Right lung (tissue), 10 donors: ENCODE measurements around the gene LRRIQ3. TPM values are rescaled to one million over a fixed set of nuclear protein-coding genes. Genes with fewer than 3 reads are reported as not detected.
A peak's percentile ranks its signal among the peaks of the same experiment; 100 is the strongest.
"Not testable (repeated sequence)": the region's sequence is repeated elsewhere in the genome, so short reads cannot be mapped to it uniquely, and the experiment has no call there.

Experiments used
- DNase-seq, 2 donors: peaks; one replicate each; pipeline ENCODE4 v3.0.0-alpha.2; 2013
- long read RNA-seq, 8 donors: transcript quantifications; one replicate each; lab custom pipeline, GENCODE V29; 2026
- polyA plus RNA-seq, 5 donors: library from polyadenylated mRNA; unstranded; fragments of 120-200 nt; gene quantifications; one replicate each; pipeline versions ENCODE4 v1.2.1 to v1.2.3, GENCODE V29; 2013; ENCODE audit warnings: inconsistent platforms in 1 of 5, low replicate concordance in 1 of 5; ENCODE audit not compliant: insufficient read length in 5 of 5, insufficient read depth in 1 of 5

Gene LRRIQ3
- polyA plus RNA-seq: 1 to 10 TPM in 4 of 5 donors, under 1 TPM in 1; 0.81 to 3.1 (median 2.0) TPM
- long read RNA-seq, donor 1: 0 reads
- long read RNA-seq, donor 2: 0 reads
- long read RNA-seq, donor 3: 0 reads
- long read RNA-seq, donor 4, partial matches to known transcripts: 0 of 1 reads
- long read RNA-seq, donor 4, other reads (novel, unspliced or antisense): 0 of 1 reads
- long read RNA-seq, donor 5, partial matches to known transcripts: 0 of 1 reads
- long read RNA-seq, donor 5, other reads (novel, unspliced or antisense): 0 of 1 reads
- long read RNA-seq, donor 6: 0 reads
- long read RNA-seq, donor 7: 0 reads
- long read RNA-seq, donor 8: 0 reads

DNA sequence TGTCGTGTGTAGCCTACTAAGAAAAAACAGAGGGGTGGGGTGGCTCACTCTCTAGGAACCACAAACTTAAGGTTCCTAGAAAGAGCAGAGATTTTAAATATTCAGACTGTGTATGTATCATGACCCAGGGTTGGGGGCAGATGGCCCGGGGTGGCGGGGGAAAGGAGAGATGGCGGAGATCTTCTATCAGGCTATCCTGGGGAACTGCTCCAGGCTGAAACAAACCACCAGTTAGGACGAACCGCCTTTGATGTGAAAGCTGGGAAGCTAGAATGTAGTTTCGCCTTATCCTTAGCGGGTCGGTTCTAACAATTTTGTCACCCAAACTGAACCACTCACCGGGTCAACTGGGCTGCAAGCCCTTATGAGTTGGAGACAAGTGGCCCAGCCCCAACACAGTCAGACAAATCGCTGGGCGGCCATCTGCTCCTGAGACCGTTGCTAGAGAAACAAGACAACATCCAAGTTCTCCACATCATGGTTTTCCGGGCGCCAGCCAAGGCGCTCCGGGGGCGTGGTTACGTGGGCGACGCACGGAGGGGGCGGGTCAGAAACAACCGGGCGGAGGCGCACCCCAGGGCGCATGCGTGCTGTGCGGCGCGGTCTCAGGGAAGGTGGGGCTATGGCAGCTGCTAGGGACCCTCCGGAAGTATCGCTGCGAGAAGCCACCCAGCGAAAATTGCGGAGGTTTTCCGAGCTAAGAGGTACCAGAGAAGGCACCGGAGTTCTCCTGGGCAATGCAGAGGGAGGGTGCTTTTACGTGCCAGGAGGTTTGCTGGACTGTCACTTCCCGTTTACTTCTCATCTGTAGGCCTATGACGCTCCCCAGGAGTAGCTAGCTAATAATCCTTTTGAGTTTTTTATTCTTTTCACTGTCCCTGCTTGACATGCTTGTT lies at the start of gene LRRIQ3, which contains the start of gene FPGT:
Gene LRRIQ3 (minus strand): TSS at position 520 of the 896 bp plus-strand sequence. CDS start 14,492 bp downstream, outside the sequence.
Gene FPGT (plus strand): TSS at position 586 of the 896 bp plus-strand sequence. CDS start 37 bp downstream, at position 623.
- DNase-seq: peak; percentile 98

- DNase-seq: no peak
Observed at GRCh38 chr1:74246315-74246714, 48.3 kb upstream of the LRRIQ3 start.

GRCh38 chr1:74245168-74245772 lies 47.3 kb upstream of the LRRIQ3 start:
- DNase-seq: no peak

GRCh38 chr1:74237787-74238186 lies 39.8 kb upstream of the LRRIQ3 start:
- no peak for DNase-seq

DNA sequence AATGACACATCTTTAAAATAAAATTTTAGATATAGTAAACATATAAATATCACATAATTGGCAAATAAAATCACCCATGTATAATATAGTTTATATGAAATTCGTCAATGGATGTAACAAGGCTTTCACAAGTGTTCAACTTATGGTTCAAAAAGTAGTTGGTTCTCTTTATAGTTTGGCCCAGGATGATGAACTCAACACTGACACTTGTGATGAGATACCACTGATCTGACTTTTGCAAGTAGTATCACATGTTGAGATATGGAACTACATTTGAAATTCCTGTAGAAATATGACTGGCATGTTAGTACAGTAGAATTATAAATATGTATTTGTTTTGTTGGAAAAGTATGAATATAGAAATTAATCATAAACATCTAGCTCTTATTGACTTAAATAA lies 39.1 kb upstream of the LRRIQ3 start:
- no peak for DNase-seq

DNA sequence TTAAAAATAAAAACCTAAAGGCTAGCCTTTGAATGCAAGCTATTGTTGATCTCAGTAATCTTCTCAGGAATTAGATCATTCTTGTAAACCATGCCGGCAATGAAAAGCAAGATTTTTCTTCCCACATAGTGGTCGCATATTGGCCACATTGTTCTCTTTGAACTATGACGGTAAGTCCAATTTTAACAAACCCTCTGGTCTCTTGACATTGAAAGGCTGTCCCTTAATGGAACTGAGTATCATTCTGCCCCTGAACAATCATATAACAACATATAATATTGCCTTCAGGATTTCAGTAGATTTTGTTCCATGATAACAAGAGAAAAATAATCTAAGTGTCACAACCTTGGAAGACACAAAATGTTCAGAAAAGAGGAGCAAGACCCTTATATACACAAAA lies 38.5 kb upstream of the LRRIQ3 start:
- no peak for DNase-seq

GRCh38 chr1:74235153-74235552 lies 37.2 kb upstream of the LRRIQ3 start, which contains the start of gene TNNI3K:
Gene TNNI3K (plus strand): TSS chr1:74235387. CDS start chr1:74235452, 65 bp downstream.
- DNase-seq: no peak

GRCh38 chr1:74223453-74223852 lies 25.5 kb upstream of the LRRIQ3 start:
- DNase-seq: no peak

DNA sequence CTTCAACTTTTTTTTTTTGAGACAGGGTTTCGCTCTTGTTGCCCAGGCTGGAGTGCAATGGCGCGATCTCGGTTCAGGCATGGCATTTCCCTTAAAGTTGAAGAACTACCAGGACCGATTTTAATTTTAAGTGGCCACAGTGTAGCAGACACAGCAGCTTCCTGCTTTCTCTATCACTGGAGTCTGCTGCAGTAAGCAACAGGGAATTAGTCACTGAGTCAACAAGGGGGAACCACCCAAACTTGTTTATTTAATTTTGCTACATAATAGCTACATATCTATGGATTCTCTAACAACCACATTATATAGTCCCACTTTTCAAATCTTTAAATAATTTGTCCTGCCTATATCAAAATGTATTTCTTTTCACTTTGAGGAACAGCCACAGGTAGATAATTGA lies 24.7 kb upstream of the LRRIQ3 start:
- DNase-seq: no peak

DNA sequence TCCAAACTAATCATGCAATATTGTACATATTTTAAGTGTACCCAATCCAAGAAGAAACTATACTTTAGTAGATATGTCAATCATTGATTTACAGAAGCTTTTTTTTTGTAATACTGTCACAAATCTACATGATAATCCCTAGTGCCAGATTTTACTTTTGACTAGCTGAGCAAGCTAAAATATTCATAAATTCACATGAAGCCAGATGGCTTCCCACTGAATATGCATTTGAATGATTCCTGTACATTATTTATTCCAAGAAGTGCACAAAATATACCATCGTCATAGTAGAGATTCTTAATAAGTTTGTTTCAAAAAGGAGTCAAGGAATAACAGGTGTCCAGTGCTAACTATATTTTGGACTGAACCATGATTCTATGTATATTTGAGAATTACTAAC lies 17.3 kb upstream of the LRRIQ3 start:
- DNase-seq: no peak

DNA sequence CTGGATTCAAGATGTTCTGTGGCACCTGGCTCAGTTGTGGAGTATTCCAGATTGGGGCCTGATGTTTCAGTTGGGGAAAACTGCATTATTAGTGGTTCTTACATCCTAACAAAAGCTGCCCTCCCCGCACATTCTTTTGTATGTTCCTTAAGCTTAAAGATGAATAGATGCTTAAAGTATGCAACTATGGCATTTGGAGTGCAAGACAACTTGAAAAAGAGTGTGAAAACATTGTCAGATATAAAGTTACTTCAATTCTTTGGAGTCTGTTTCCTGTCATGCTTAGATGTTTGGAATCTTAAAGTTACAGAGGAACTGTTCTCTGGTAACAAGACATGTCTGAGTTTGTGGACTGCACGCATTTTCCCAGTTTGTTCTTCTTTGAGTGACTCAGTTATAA lies 7.3 kb upstream of the LRRIQ3 start:
- DNase-seq: no peak

GRCh38 chr1:74199504-74199903 lies 1.5 kb upstream of the LRRIQ3 start:
- no peak for DNase-seq

DNA sequence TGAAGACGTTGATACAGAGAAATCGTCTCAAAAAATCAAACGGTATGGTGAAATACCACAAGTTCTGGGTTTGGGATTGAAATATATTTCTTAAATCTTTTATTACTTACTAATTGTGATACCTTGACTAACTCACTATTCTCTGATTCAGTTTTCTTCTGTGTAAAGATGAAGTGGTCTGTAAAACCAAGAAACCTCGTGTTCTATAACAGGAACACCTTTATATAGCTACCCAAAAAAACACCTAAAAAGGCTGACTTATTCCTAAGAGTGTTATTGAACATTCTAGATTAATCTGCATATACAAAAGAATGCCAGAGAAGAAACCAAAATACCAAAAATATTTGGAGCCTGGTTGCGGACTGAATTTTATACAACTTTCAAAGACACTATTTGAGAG lies 721 bp downstream of the LRRIQ3 start:
- DNase-seq: no peak

DNA sequence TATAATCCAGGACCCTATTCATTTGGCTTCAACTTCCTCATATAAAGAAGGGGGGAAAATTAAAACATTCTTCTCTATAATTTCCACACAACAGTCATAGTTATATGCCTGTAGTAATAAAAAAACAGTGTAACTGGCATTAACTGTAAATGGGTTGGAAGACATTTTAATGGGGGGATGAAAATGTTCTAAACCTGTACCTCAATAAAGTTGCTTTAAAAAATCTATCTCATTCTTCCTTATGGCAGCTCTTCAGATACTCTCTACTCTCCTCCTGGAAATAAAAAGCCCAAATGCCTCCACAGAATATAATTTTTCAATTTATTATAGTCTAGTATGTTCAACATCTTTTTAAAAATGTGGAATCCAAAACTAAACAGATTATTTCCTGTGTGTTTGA lies 2.6 kb downstream of the LRRIQ3 start:
- no peak for DNase-seq

- no peak for DNase-seq
Observed at GRCh38 chr1:74193908-74194307, 4.1 kb downstream of the LRRIQ3 start.

DNA sequence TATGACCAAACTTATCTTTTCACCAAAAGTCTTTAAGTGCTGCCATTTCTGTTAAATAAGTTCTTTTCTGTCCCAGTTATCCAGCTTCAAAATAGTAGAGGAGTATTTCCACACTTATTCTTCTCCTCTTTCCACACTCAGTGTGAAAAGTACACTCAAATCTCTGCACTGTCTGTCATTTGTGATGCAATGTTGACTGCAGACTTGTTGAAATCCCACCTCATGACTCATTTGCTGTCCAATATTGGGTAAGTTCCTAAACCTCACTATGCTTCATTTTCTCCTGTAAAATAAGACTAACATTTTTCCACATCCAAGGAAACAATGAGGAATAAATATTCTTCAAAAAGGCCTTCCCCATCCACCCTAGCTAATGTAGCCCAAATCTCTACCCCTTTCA lies 17.5 kb downstream of the LRRIQ3 start:
- DNase-seq: no peak

GRCh38 chr1:74174423-74174822 lies 23.6 kb downstream of the LRRIQ3 start:
- DNase-seq: not testable (repeated sequence)

- no peak for DNase-seq
Observed at GRCh38 chr1:74162333-74162732, 35.6 kb downstream of the LRRIQ3 start.

GRCh38 chr1:74161497-74161896 lies 36.5 kb downstream of the LRRIQ3 start:
- no peak for DNase-seq

- DNase-seq: no peak
Observed at GRCh38 chr1:74160046-74160445, 37.9 kb downstream of the LRRIQ3 start.

- no peak for DNase-seq
Observed at GRCh38 chr1:74145086-74145485, 52.9 kb downstream of the LRRIQ3 start.

DNA sequence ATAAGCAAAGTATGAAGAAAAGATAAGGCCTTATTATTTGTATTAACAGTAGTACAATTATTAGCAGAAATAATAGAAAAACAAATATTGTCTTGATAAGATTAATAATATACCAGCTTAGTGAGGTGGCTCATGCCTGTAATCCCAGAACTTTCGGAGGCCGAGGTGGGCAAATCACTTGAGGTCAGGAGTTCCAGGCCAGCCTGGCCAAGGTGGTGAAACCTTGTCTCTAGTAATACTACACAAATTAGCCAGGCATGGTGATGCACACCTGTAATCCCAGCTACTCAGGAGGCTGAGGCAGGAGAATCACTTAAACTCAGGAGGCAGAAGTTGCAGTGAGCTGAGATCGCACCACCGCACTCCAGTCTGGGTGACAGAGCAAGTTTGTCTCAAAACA lies 80.6 kb downstream of the LRRIQ3 start:
- not testable (repeated sequence) for DNase-seq
